HepG2 (cell line): ENCODE results near the gene EPHA6. TPM values are rescaled to one million over a fixed set of nuclear protein-coding genes. Genes with fewer than 3 reads are reported as not detected.

Source experiments
- ATAC-seq: fragments of 200-7000 bp; cut with Tn5 transposase; 3 replicates; pipeline ENCODE4 v1.9.1; 2020; ENCODE audit warnings: mild to moderate bottlenecking, moderate library complexity
- BruUV-seq: library from RNA; stranded (reverse); fragments of 400-500 nt; replicated peaks from 2 replicates; lab custom pipeline; 2021; lab: Mats Ljungman, UMichigan
- CTCF ChIA-PET: fragments of 300-600 bp; formaldehyde crosslinking; extraction: SDS; loops from one replicate; lab custom pipeline; 2021; ENCODE audit warnings: low total read pairs, inconsistent platforms, low intra/inter-chr PET ratio; lab: Yijun Ruan, JAX
- POLR2A ChIA-PET: fragments of 350-600 bp; sonication (Branson Sonifier 250); formaldehyde crosslinking; loops from one replicate; lab custom pipeline; 2020; ENCODE audit warnings: antibody characterized with exemption, inconsistent platforms; lab: Yijun Ruan, JAX
- DNase-seq: peaks from one replicate; pipeline ENCODE4 v3.0.0-alpha.2; 2015; ENCODE audit warnings: low spot score
- FAIRE-seq: peaks from 3 replicates; lab custom pipeline; 2011; peaks lifted over from hg19 to GRCh38; lab: Jason Lieb, UNC
- H2AFZ ChIP-seq: one replicate; pipeline ENCODE4 v1.6.1; 2011; ENCODE audit warnings: low read length, inconsistent platforms
- H3K27ac ChIP-seq: fragments of 300-600 bp; 3 replicates; pipeline ENCODE4 v1.8.0; 2011; ENCODE audit warnings: mixed run types, mild to moderate bottlenecking, mixed read lengths, low read length, inconsistent platforms; ENCODE audit not compliant: insufficient read depth; ENCODE audit errors: extremely low read length
- H3K27me3 ChIP-seq, 2 experiments: fragments of 200-600 bp in 1 of 2; 2 replicates in 1 of 2; 3 replicates in 1 of 2; pipeline versions ENCODE4 v1.6.0 to v1.8.0; 2011; ENCODE audit warnings: low read length in 2 of 2, mild to moderate bottlenecking in 2 of 2, moderate library complexity in 2 of 2, inconsistent platforms in 1 of 2; ENCODE audit not compliant: insufficient read depth in 2 of 2, control insufficient read depth in 1 of 2
- H3K36me3 ChIP-seq, 2 experiments: fragments of 200-600 bp in 1 of 2; replicated peaks in 1 of 2; 2 replicates in 1 of 2; 3 replicates in 1 of 2; pipeline versions ENCODE4 v1.5.1 to v1.8.0; 2011; ENCODE audit warnings: low read length in 2 of 2, inconsistent platforms in 1 of 2; ENCODE audit not compliant: insufficient read depth in 2 of 2, control insufficient read depth in 1 of 2
- H3K4me1 ChIP-seq: 2 replicates; pipeline ENCODE4 v1.5.1; 2012; ENCODE audit warnings: low read length, inconsistent platforms; ENCODE audit not compliant: insufficient read depth
- H3K4me2 ChIP-seq: 2 replicates; pipeline ENCODE4 v1.6.0; 2011; ENCODE audit warnings: low read depth, low read length, inconsistent platforms
- H3K4me3 ChIP-seq, 3 experiments: fragments of 200-600 bp in 1 of 3; sonication (generic), shearing (Covaris generic) in 1 of 3; replicated peaks in 1 of 3; 2 replicates each; pipeline ENCODE4 v1.5.1; 2011 to 2016; ENCODE audit warnings: low read length in 3 of 3, inconsistent platforms in 2 of 3, low read depth in 2 of 3, mild to moderate bottlenecking in 2 of 3, control low read depth in 1 of 3, mixed read lengths in 1 of 3; ENCODE audit not compliant: insufficient read depth in 1 of 3
- H3K79me2 ChIP-seq: one replicate; pipeline ENCODE4 v1.6.1; 2011; ENCODE audit warnings: low read length, inconsistent platforms; ENCODE audit not compliant: insufficient read depth
- H3K9ac ChIP-seq: 2 replicates; pipeline ENCODE4 v1.6.0; 2011; ENCODE audit warnings: mild to moderate bottlenecking, low read depth, low read length, inconsistent platforms; ENCODE audit not compliant: insufficient read depth
- H3K9me3 ChIP-seq: 2 replicates; pipeline ENCODE4 v1.5.1; 2012; ENCODE audit warnings: mild to moderate bottlenecking, low read length
- H4K20me1 ChIP-seq: 2 replicates; pipeline ENCODE4 v1.6.0; 2011; ENCODE audit warnings: inconsistent platforms, mild to moderate bottlenecking, low read length, moderate library complexity; ENCODE audit not compliant: insufficient read depth
- HBP1 ChIP-seq: IDR thresholded peaks from 2 replicates; pipeline ENCODE4 v1.6.1; 2016; ENCODE audit warnings: low read depth, control low read depth
- IKZF1 ChIP-seq: fragments of 450-650 bp; IDR thresholded peaks from 2 replicates; pipeline ENCODE4 v1.7.1; 2016
- NFKB2 ChIP-seq: sonication (generic); formaldehyde crosslinking; IDR thresholded peaks from 2 replicates; pipeline ENCODE4 v1.4.0; 2020; ENCODE audit warnings: missing genetic modification reagents, borderline replicate concordance
- RFX1 ChIP-seq: fragments of 450-650 bp; IDR thresholded peaks from 2 replicates; pipeline ENCODE4 v1.6.1; 2017
- SIX1 ChIP-seq: sonication (generic); formaldehyde crosslinking; IDR thresholded peaks from 2 replicates; pipeline ENCODE4 v1.4.0; 2020; ENCODE audit warnings: missing genetic modification reagents, borderline replicate concordance
- SMYD3 ChIP-seq: sonication (generic); formaldehyde crosslinking; IDR thresholded peaks from 2 replicates; pipeline ENCODE4 v1.8.1; 2023; ENCODE audit warnings: mild to moderate bottlenecking, missing genetic modification reagents
- ZBTB1 ChIP-seq: sonication (generic); formaldehyde crosslinking; IDR thresholded peaks from 2 replicates; pipeline ENCODE4 v1.4.0; 2020; ENCODE audit warnings: missing genetic modification reagents, borderline replicate concordance
- ZSCAN31 ChIP-seq: sonication (generic); formaldehyde crosslinking; IDR thresholded peaks from 2 replicates; pipeline ENCODE4 v1.5.0; 2020; ENCODE audit warnings: low read depth, mild to moderate bottlenecking, missing genetic modification reagents
- in situ Hi-C: cut with HindIII; loops from 2 replicates; pipeline ENCODE4 v1.10.0; 2017; ENCODE audit warnings: low pct_unique_long_range_greater_than_20kb; ENCODE audit not compliant: extremely low pct_ligation_motif_present
- intact Hi-C: fragments of 100-400 bp; cut with micrococcal nuclease; formaldehyde crosslinking; loops from one replicate; pipeline ENCODE4 v1.10.0; 2022; ENCODE audit not compliant: unreplicated experiment
- polyA plus RNA-seq, 8 experiments: library from polyadenylated mRNA; depleted of rRNA in 3 of 8; stranded (reverse) in 7 of 8; unstranded in 1 of 8; fragments of >200 nt; fragmentation: Illumina TruSeq in 4 of 8; extraction: Trizol in 4 of 8; gene quantifications; 2 replicates each; pipeline versions ENCODE4 v1.2.1 to v1.2.3, GENCODE V29; 2011 to 2016; ENCODE audit warnings: low read depth in 4 of 8, missing spikeins in 1 of 8, mixed read lengths in 1 of 8; ENCODE audit not compliant: insufficient read depth in 1 of 8
- total RNA-seq, 5 experiments: library from RNA; depleted of rRNA; stranded (reverse); fragments of >200 nt; fragmentation: Illumina TruSeq; extraction: Trizol; gene quantifications; 2 replicates each; pipeline ENCODE4 v1.2.3, GENCODE V29; 2016; ENCODE audit warnings: low read depth in 1 of 5
- TF ChIP-seq, protein P1 (sequence below): sonication (generic); formaldehyde crosslinking; IDR thresholded peaks from 2 replicates; pipeline ENCODE4 v1.4.0; 2020; ENCODE audit warnings: missing genetic modification reagents

The EPHA6 gene
- total and polyA plus RNA-seq, 2 of the 13 experiments (the other 11 are each of a cell fraction or from before 2014, with no cell fraction given): not detected

- Histone ChIP-seq H3K79me2 (no peaks in the 10 kb centered on the region), H4K20me1 (no peaks in the 10 kb centered on the region), H3K9me3 (no peaks in the 10 kb centered on the region), H3K27ac (no peak overlapping the region), H3K4me2 (no peak overlapping the region), H3K36me3 (no peaks in the 10 kb centered on the region), H2AFZ (no peak overlapping the region), H3K27me3 (no peaks in the 10 kb centered on the region), H3K4me1 (no peaks in the 10 kb centered on the region)
- intact Hi-C loops (loop anchor here (10.0 kb wide), 1 partner anchor 1939 kb away; no protein-coding TSS in a partner anchor), in situ Hi-C loops (no loop called here)
- BruUV-seq: no TSS peak
- ChIA-PET POLR2A (no interaction called here), CTCF (no interaction called here)
- FAIRE-seq (no peak), DNase-seq (no peak), ATAC-seq (no peak)
- TF ChIP-seq, protein P1, sequence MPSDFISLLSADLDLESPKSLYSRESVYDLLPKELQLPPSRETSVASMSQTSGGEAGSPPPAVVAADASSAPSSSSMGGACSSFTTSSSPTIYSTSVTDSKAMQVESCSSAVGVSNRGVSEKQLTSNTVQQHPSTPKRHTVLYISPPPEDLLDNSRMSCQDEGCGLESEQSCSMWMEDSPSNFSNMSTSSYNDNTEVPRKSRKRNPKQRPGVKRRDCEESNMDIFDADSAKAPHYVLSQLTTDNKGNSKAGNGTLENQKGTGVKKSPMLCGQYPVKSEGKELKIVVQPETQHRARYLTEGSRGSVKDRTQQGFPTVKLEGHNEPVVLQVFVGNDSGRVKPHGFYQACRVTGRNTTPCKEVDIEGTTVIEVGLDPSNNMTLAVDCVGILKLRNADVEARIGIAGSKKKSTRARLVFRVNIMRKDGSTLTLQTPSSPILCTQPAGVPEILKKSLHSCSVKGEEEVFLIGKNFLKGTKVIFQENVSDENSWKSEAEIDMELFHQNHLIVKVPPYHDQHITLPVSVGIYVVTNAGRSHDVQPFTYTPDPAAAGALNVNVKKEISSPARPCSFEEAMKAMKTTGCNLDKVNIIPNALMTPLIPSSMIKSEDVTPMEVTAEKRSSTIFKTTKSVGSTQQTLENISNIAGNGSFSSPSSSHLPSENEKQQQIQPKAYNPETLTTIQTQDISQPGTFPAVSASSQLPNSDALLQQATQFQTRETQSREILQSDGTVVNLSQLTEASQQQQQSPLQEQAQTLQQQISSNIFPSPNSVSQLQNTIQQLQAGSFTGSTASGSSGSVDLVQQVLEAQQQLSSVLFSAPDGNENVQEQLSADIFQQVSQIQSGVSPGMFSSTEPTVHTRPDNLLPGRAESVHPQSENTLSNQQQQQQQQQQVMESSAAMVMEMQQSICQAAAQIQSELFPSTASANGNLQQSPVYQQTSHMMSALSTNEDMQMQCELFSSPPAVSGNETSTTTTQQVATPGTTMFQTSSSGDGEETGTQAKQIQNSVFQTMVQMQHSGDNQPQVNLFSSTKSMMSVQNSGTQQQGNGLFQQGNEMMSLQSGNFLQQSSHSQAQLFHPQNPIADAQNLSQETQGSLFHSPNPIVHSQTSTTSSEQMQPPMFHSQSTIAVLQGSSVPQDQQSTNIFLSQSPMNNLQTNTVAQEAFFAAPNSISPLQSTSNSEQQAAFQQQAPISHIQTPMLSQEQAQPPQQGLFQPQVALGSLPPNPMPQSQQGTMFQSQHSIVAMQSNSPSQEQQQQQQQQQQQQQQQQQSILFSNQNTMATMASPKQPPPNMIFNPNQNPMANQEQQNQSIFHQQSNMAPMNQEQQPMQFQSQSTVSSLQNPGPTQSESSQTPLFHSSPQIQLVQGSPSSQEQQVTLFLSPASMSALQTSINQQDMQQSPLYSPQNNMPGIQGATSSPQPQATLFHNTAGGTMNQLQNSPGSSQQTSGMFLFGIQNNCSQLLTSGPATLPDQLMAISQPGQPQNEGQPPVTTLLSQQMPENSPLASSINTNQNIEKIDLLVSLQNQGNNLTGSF (CRISPR knock-in tag): no peak
- TF ChIP-seq NFKB2 (CRISPR knock-in tag) (no peak), SMYD3 (CRISPR knock-in tag) (no peak), RFX1 (no peak), SIX1 (CRISPR knock-in tag) (no peak), ZSCAN31 (CRISPR knock-in tag) (no peak), HBP1 (CRISPR knock-in tag) (no peak), IKZF1 (no peak), ZBTB1 (CRISPR knock-in tag) (no peak)
- TF ChIP-seq, all 625 proteins: peak for 0
- no peak overlapping the region for H3K9ac ChIP-seq
- no peak overlapping the region for H3K4me3 ChIP-seq
Observed at GRCh38 chr3:97235611-97236315, 421.4 kb downstream of the EPHA6 start.
